HL-60 (cell line): ENCODE measurements around the gene FANCC.

ENCODE experiments used
- DNase-seq, 2 experiments: peaks; one replicate each; pipeline ENCODE4 v3.0.0-alpha.2; 2010 to 2020; ENCODE audit warnings: low read depth in 1 of 2, low spot score in 1 of 2
- H3K27ac ChIP-seq: fragments of 250-450 bp; sonication (Bioruptor Pico); replicated peaks from 2 replicates; pipeline ENCODE4 v1.5.1; 2020; ENCODE audit warnings: mild to moderate bottlenecking, moderate library complexity
- H3K27me3 ChIP-seq: fragments of 250-450 bp; sonication (Bioruptor Pico); 2 replicates; pipeline ENCODE4 v1.5.1; 2021; ENCODE audit warnings: mild to moderate bottlenecking, moderate library complexity; ENCODE audit not compliant: insufficient read depth, poor library complexity, severe bottlenecking
- H3K4me3 ChIP-seq: replicated peaks from 2 replicates; pipeline ENCODE4 v1.5.1; 2011; ENCODE audit warnings: mild to moderate bottlenecking, control low read depth, low read length; ENCODE audit not compliant: insufficient read depth
- GABPA ChIP-seq: IDR thresholded peaks from 2 replicates; pipeline ENCODE4 v1.6.1; 2012; ENCODE audit warnings: low read depth
- POLR2AphosphoS5 ChIP-seq: IDR thresholded peaks from 2 replicates; pipeline ENCODE4 v1.6.1; 2012; ENCODE audit warnings: low read depth
- REST ChIP-seq: IDR thresholded peaks from 2 replicates; pipeline ENCODE4 v1.6.1; 2012; ENCODE audit warnings: low read depth; ENCODE audit not compliant: insufficient replicate concordance
- SPI1 ChIP-seq: IDR thresholded peaks from 2 replicates; pipeline ENCODE4 v1.6.1; 2012; ENCODE audit warnings: low read depth, mild to moderate bottlenecking, borderline replicate concordance
- TF ChIP-seq, protein P1 (sequence below): IDR thresholded peaks from one replicate; pipeline ENCODE4 v1.5.1; 2011; ENCODE audit warnings: low read length, control low read depth, inconsistent platforms; ENCODE audit not compliant: insufficient read depth

Gene FANCC

DNA sequence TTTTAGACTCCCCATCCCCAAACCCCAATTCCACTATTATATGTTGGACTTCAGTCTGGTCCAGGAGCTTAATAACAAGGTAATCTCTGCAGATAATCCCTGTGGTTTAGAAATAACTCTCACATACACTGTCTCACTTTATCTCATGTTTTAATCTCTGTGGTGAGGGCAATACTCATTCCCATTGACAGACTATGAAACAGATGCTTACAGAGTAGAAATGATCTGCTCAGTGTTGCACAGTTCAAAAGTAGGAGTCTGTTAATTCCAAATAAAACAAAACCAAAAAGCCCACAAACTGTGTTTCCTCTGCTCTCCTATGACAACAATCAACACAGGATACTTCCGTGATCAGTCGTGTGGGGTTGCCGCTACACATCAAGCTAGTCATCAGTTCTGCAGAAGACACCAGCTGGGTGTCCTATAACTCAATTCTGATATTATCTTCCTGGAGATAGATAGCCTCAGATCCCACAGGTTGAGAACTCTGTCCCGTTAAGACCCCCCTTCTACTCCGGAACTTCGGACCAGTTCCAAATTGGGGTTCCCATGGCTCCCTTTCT lies 26.3 kb upstream of the FANCC start:
- H3K4me3 ChIP-seq = no peak overlapping the region

GRCh38 chr9:95342571-95342970 lies 25.1 kb upstream of the FANCC start:
- no peak overlapping the region for H3K4me3 ChIP-seq

More for the DNA sequence above, 26.3 kb upstream of the FANCC start:
- Histone ChIP-seq H3K27me3 (peaks cover 8% of the 10 kb centered on the region), H3K27ac (no peak overlapping the region)
- no peak for TF ChIP-seq POLR2AphosphoS5
- TF ChIP-seq REST = no peak
- no peak for TF ChIP-seq SPI1
- TF ChIP-seq GABPA = no peak
- TF ChIP-seq, protein P1, sequence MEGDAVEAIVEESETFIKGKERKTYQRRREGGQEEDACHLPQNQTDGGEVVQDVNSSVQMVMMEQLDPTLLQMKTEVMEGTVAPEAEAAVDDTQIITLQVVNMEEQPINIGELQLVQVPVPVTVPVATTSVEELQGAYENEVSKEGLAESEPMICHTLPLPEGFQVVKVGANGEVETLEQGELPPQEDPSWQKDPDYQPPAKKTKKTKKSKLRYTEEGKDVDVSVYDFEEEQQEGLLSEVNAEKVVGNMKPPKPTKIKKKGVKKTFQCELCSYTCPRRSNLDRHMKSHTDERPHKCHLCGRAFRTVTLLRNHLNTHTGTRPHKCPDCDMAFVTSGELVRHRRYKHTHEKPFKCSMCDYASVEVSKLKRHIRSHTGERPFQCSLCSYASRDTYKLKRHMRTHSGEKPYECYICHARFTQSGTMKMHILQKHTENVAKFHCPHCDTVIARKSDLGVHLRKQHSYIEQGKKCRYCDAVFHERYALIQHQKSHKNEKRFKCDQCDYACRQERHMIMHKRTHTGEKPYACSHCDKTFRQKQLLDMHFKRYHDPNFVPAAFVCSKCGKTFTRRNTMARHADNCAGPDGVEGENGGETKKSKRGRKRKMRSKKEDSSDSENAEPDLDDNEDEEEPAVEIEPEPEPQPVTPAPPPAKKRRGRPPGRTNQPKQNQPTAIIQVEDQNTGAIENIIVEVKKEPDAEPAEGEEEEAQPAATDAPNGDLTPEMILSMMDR = no peak
- no peak for DNase-seq

DNA sequence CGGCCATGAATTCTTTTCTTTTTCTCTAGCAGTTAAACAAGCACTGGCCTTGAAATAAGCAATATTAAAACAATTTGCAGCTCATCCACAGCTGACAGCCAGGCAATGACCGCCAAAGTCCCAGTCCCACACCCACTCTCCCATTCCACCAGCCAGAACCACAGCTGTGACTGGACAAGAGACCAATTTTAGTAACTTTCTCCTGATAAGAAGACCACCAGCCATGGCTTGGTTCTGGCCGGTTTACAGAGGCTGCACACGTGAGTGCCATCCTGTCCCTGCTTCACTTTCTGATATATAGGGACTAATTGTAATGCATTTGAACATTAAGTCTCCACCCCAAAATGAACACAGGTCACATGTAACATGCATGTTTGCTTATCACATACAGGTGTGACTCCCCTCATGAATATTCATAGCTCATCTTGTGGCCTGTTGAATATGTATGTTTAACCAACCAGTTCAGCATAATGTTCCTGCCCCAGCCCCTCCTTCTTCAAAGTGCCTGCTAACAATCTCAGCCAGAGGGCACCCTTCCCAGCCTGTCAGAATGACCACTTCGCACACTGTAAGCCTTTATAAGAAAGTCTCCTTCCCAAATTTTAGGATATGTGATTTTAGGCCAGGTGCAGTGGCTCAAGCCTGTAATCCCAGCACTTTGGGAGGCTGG lies 23.9 kb upstream of the FANCC start:
- no peak overlapping the region for H3K27ac ChIP-seq
- no peak for DNase-seq
- no peaks in the 10 kb centered on the region for H3K27me3 ChIP-seq
- no peak overlapping the region for H3K4me3 ChIP-seq
- TF ChIP-seq SPI1 (no peak), POLR2AphosphoS5 (no peak), REST (no peak), GABPA (no peak)
- TF ChIP-seq, protein P1 = no peak

More at GRCh38 chr9:95342571-95342970, 25.1 kb upstream of the FANCC start:
- TF ChIP-seq POLR2AphosphoS5 (no peak), REST (no peak), SPI1 (no peak), GABPA (no peak)
- TF ChIP-seq, protein P1 = no peak
- H3K27me3 ChIP-seq = no peaks in the 10 kb centered on the region
- DNase-seq = no peak
- no peak overlapping the region for H3K27ac ChIP-seq
